HK-2 (cell line): ENCODE data around the gene TSR3.

Experiments
- DNase-seq: peaks from one replicate; pipeline ENCODE4 v3.0.0-alpha.2; 2018; ENCODE audit not compliant: unreplicated experiment

Gene TSR3

DNA sequence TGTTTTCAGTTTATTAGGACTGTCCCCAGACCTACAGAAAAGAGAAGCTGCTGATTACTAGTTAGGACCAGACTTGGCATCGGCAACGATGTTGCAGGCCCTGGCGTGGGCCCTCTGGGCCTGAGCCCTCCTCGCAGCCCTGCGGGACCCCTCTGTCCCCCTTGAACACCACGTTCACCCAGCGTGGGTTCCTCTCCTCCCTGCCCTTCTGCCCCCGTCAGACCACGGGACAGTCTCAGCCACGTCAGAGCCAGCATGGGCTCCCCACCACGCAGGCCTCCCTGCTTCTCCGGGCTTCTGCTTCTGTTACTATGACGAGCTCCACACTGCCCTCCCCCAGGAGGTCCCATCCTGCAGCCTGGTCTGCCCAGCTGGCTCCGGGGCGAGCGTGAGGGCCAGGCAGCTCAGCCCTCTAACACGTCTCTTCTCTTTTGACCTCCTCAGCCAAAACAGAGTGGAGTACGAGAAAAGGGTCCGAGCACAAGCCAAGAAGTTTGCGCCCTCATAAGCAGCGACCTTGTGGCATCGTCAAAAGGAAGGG is 27.3 kb downstream of the TSR3 start:
- no peak for DNase-seq

DNA sequence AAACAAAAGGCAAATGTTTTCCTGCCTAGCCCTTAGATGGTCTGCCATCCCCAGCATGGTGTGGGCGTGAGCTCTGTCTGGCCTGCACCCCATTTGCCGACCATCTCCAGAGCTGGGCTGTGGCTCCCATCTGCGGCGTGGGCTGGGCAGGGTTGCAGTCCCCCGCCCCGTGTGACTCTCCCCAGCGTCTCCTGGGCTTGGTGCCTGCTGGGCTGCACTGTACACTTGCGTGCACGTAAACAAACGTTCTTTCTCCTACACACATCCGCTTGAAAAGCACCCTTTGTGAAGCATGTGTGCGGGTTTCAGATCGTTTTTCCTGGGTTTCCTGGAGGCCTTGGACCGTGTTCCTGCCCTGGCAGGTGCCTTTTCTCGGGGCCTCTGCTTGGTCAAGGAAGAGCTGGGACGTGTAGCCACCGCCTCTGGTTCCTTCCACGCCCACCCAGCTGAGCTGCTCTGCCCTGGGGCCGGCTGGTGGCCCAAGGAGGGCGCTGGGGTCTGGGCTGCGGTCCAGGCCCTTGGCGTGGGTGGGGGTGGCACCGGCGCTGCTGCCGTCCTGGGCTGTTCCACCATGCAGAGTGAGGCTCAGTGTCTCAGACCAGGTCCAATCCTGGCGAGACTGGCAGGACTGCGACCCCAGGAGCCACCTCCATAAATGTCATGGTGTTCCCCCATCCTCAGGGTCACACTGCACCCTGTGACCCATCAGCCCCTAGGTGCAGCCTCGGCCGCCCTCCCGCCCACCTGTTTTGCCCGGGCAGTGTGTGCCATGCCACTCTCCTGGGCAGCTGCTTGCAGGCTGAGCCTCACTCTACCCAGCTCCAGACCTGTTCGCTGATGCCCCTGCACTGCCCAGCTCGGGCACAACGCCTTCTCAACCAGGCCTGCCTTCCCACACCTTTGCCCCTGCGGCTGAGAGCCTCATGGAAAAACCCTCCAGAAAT is 28.1 kb downstream of the TSR3 start:
- no peak for DNase-seq

DNA sequence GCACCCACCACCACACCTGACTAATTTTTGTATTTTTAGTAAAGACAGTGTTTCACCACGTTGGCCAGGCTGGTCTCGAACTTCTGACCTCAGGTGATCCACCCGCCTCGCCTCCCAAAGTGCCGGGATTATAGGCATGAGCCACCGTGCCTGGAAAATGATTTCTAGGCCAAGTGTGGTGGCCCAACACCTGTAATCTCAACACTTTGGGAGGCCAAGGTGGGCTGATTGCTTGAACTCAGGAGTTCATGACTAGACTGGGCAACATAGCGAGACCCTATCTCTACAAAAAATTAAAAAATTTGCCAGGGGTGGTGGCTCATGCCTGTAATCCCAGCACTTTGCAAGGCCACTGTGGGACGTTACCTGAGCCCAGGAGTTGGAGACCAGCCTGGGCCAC is 29.3 kb downstream of the TSR3 start:
- DNase-seq = no peak

DNA sequence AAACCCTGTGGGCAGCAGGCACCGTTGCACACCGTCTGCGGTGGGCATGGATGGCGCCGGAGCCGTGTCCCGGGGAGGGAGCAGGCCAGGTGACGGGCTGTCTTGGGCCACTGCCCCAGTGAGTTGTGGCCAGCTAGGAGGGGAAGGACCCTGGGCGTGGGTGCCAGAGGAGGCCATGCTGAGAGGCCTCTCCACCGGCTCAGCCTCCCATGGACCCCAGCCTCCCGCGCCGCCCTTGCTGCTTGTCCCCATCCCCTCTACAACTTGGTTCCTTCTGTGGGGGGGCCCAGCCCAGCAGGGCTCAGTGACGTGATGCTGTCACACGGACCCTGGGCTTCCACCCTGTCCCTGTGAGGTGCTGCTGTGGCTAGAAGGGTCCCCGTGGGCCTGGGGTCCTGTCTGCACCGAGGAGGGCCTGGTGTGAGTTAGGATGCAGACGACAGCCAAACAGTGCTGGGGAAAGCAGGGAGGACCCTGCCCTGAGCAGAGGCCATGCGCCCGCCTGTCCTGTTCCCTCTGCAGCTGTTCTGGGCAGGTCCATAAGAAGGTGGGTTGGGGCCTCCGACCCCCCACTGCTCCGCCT is 30.9 kb downstream of the TSR3 start:
- no peak for DNase-seq

DNA sequence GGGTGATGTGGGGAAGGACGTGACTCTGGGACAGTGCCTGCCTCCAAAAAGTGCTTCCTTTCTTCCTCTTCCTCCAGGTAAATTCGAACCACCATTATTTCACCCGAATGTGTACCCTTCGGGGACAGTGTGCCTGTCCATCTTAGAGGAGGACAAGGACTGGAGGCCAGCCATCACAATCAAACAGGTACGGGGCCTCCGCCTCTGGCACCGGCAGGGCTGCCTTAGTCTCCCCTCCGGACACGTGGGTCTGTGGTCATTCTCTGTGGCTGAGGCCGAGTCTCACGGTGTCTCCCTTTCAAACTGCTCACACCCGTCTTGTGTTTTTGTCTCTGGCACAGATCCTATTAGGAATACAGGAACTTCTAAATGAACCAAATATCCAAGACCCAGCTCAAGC is 31.6 kb downstream of the TSR3 start:
- DNase-seq = no peak

DNA sequence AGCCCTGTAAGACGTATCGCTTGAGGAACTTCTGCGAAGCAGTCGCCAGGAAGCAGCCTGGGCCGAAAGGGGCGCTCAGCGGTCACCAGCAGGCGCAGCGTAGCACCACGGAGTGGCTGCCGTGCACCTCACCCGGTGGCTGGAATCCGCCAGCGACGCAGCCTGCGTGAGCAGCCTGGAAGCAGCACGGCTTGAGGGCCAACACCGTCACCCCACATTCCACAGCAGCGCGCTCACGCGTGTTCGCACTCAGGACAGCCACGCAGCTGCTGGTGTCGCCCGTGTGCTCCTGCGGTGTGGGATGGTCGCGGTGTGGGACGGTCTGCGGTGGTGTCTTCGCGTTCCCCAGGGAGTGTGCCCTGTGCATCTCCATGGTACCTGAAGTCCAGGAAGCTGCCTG is 32.6 kb downstream of the TSR3 start:
- DNase-seq = no peak

DNA sequence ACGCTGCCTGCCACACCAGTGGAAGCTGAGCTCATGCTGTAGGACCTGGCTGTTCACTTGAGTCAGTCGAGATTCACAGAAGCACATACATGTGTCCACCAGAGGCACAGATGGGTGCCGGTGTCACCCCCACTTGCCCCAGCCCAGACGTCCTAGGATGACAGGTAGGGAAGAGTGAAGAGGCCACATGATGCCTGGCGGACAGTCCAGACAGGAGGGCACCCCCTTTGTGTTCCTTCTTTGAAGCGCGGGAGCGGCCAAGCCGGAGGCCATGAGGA is 33.5 kb downstream of the TSR3 start:
- DNase-seq = no peak

DNA sequence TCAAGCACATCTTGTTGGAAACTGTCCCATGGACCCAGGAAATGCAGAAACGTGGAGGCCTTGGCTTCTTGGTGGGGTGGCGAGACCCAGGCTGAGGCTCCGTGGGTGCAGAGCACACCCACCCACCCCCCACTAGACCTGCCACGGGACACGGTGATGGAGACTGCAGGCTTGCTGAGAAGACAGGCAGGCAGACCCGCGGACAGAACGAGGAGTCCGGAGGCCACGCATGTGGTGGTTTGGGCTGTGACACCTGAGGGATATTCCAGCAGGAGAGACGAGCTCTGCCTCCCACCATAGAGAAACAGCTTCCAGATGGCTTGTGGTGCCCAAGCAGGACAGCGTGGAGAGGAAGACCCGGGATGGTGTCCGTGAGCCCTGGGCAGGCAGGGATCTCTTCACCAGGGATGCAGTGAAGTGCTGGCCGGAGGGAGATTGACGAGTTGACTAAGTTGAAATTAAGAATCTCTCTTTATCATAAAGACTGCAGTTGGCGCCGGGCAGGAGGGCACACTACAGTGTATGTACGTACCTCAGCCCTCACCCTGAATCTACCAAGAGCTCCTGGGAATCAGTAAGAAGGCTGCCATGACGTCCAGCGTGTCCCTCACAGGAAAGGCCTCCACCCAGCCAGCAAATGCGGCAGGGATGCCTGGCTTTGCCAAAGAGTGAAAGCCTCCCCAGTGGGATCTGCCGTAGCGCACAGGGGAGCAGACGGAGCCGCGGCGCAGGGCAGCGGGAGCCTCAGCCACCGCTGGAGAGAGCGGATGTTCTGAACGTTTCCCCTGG is 34.0 kb downstream of the TSR3 start:
- no peak for DNase-seq

DNA sequence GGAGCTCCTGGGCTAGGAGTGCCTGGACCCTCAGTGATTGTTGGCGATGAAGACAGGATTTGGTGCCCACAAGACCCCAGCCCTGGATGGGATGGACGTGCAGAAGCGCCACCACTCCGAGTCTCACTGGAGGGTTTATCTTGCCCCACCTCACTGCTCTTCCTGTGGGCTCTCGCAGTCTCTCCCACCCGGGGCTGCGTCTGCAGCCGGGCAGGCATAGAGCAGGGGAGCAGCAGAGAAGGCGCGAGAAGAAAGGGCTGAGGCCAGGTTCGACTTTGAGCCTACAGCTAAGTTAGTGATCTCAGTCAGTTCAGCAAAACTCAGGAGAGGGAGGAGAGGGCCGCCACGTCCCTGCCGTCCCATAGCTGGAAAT is 35.7 kb downstream of the TSR3 start:
- no peak for DNase-seq

DNA sequence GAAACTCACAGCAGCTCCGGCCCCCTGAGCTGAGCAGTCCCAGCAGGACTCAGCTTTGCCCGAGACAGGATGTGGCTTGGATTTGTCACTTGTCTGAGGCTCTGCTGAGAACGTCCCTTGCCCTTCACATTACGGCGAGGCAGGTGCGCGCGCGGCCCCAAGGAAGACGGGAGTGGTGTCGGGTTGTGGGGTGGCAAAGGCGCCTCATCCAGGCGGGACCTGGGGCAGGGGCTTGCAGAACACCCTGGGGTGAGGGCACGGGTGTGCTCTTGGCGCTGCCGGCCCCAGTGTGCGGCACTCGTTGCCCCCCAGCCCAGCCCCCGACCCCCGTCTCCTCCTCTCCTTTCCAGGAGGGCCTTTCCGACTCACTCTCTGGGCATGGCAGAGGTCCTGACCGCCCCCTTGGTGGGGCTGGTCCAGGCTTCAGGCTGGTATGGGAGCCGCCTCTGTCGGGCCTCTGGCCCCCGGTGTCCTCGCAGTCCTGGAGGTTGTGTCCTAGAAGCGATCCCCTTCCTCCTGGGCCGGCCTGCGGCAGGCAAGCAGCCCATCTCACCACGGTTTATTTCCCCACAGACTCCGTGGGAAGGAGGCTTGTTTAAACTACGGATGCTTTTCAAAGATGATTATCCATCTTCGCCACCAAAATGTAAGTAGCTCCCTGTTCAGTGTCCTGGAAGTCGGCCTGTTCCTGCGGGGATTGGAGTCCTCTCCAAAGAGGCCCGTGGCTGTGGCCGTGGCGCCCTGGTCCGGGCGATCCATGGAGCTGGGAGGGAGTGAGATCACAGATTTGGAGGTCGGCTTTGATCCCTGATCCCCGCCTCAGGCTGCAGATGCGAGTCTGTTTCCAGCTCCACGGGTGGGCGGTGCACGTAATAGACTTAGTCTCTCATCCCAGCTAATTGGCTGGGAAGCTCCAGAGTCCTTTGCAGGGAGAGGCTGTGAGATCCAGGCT is 36.3 kb downstream of the TSR3 start:
- DNase-seq = no peak

DNA sequence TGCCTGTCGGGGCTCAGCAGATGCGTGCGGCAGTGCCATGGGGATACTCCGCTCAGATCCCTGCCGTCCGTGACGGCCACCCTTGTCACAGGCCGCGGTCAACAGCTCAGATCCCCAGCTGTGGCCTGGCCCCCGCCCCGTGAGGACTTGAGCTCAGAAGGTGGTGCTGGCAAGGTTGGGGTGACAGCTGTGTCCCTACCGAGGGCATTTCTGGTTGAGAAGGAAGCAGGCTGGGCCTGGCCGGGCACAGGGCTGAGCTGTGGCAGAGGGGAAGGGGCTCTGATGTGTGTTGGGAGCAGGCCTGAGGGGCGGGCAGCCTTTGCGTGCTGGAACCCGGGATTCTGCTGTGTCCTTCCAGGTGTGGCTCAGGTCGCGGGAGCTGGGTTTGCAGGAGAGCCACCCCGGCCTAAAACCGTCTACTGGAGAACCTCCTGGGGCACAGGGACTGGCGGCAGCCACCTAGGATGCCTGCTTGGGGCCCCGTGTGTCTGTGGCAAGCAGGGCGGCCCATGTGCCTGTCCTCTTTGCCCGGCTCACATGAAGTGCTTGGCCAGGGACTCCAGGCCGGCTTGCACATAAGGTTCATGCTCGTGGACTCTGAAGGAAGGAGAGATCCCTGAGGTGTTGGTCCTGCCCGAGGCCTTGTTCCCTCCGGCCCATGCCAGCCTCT is 37.1 kb downstream of the TSR3 start:
- DNase-seq = no peak

DNA sequence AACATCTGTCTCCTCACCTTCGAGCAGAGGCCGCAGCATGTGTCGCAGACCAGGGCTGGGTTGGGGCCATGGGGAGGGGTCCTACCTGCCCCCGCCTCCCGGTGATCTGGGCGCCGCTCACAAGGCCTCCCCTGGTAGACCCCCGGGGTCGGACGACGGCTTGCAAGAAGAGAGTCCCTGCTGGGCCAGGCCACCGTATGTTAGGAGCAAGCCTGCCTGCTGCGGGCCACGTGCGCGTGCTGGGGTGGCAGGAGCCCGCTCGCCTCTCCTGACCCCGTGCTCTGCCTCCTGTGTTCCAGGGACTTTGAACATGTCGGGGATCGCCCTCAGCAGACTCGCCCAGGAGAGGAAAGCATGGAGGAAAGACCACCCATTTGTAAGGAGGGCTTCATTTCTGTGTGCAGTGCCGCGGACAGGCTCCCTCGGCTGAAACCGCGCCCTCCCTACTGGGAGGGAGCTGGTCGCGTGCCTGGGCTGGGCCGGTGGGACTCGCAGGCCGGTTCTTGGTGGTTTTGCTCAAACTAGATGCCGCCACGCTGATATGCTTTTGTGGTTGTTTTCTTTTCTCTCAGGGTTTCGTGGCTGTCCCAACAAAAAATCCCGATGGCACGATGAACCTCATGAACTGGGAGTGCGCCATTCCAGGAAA is 37.8 kb downstream of the TSR3 start:
- DNase-seq = no peak

DNA sequence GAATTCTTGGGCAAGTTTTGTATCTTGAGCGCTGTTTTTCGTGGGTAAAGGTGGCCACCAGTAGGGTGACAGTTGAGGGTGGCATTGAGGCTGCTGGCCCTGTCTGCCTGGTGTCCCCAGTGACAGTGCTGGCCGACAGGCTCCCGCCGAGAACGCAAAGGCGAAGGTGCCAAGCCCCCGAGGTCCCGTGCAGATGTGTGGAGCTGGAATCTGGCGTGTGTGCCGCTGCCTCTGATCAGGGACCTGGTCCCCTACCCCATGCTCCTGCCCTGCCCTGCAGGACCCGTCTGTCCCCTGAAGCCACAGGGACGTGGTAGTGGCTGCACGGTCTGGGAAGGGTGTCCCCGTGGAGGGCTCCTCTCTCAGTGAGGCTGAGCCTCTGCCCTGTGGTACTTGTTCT is 38.8 kb downstream of the TSR3 start:
- no peak for DNase-seq

DNA sequence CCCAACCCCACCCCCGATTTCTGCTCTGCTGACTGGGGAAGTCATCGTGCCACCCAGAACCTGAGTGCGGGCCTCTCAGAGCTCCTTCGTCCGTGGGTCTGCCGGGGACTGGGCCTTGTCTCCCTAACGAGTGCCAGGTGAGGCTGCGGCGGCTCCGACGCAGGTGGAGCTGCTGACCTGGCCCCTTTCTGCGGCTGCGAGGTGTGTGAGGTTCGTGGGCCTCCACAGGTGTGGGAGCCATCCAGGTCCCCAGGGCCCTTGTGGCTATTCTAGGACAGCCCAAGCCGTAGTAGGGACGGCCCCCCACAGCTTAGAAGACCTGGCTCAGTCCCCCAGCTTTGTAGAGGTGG is 39.2 kb downstream of the TSR3 start:
- no peak for DNase-seq

DNA sequence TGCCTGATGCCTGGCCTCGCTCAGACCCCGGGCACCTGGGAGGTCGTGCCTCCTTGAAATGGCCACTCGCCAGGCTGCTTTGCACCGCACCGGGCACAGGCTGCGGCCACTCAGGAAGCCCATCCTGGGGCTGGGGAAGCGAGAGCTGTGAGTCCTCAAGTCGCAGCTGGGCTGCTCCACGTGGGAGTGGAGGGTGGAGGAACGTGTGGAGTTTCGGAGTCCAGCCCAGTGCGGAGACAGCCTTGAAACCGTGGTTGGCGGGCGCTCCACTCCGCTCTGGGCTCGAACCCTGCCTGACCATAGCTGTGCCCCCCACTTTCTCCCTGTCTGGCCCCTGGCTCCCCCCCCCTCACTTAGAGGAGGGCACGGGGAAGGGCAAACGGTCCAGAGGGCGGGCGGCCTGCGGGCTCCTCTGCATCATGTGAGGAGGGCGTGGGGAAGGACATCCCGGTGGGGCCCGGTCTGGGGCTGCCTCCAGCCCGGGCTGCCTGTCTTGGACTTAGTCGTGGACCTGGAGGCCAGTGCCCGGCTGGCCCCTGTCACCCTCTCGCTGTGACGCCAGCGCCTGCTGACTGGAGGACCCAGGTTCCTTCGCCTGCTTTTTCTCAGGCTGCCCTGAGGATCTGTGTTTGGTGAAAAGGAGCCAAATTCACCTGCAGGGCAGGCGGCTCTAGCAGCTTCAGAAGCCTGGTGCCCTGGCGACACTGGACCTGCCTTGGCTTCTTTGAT is 39.8 kb downstream of the TSR3 start:
- no peak for DNase-seq

DNA sequence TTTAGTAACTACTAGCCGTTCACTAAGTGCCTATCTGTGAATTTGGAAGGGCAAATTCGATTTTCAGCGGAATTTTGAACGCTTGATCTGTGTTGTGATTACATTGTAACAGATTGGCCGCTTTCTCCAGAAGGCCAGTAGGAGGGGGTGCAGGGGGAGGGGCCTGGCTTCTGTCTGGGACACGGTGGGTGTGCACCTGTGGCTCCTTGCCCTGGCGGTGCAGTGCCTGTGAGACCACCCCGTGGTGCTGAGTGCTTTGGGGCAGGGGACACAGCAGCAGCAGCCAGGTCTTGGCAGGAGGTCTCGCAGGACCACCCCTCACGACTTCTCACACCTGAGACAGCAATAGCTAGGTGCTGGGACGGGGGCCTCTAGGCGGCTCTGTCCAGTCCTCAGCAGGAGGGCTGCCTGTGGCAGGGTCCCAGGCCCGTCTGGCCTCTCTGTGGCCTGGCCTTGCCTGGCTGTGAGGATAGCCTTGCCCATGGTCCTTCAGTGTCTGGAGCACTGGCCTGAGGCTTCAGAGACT is 40.4 kb downstream of the TSR3 start:
- DNase-seq = no peak

DNA sequence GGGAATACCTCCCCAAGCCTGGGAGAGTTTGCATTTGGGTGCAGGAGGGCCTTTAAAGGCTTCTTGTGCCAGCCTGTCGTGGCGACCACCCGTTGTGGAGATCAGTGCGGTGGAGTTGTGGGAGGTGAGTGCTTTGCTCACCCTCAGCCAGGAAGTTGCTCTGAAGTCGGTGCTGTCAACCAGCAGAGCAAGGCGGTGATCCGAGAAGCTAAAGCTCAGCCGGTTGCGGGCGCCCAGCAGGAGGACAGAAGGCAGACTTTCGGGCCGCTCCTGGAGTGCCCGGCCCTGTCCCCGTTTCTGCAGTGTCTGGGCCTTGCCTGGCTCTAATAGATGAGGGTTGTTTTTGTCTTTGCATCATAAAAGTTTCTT is 40.9 kb downstream of the TSR3 start:
- peak; percentile 29 for DNase-seq

DNA sequence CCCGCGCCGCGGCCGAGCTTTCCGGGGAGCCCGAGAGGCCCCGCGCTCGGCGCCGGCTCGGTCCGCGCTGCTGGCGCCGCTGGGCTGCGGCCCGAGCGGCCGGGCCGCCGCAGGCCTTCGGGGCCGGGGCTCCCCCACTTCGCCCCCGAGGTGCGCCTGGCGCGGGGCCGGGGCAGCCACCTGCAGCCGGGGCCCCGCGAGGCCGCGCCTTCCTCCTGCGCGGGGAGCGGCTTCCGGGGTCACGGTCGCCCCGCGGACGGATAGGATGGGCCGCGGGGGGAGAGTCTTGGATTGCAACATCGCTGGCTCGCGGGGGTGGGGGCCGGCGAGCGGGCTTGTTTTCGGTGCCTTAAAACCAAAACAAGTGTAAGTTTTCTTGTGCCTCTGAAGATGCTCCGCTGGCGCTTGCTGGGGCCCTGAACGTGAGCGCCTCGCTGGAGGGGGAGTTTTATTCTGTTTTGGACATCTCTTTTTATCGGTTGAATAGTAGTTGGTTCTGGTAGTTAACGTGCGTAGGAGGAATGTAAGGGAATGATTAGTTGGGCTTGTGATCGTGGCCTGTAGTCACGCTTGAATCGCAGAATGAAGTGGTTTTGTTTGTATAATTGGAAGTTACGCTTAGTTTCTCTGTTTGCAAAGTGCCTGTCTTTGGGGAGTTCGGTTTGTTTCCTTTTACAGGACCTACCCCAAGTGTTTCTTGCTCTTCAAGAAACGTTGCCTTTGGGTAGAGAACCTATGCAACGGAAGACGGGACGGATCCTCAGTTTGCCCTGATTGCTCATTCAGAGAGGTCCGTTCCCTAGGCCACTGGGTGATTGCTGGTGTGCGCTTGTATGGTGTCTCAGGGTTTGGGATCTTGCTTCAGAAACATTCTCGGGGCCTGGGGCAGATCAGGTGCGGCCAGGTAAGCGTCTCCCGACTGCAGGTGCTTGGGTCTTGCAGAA is 41.5 kb downstream of the TSR3 start:
- DNase-seq = peak; percentile 15
